ENCODE data around the gene AKT2. TPM values are rescaled to one million over a fixed set of nuclear protein-coding genes. Genes with fewer than 3 reads are reported as not detected.

Gene AKT2
- total RNA-seq, 1 experiment from 2014 or later: 150 TPM

GRCh38 chr19:40321566-40322270 is 36.6 kb upstream of the AKT2 start:
- DNase-seq: no peak
- H3K79me1 ChIP-seq (ENCODE audit: insufficient read depth, low read depth, low read length, poor library complexity, severe bottlenecking): no peaks in the 10 kb centered on the region
- H3K56ac ChIP-seq (ENCODE audit: insufficient read length, low read depth, low read length): no peak overlapping the region
- no peak overlapping the region for H2BK15ac ChIP-seq (ENCODE audit: low read depth, low read length)
- H2AK5ac ChIP-seq (ENCODE audit: insufficient read length, low read length): no peak overlapping the region
- no peak overlapping the region for H3K14ac ChIP-seq (ENCODE audit: insufficient read depth, low read length)
- H2BK20ac ChIP-seq (ENCODE audit: low read depth, low read length, poor library complexity, severe bottlenecking): no peak overlapping the region
- no peaks in the 10 kb centered on the region for H3K4me1 ChIP-seq (ENCODE audit: insufficient read depth, low read length)
- no peak for TF ChIP-seq CTCF (conservative IDR thresholded peaks at IDR 0.05)
- Mint-ChIP-seq H3K27me3 (ENCODE audit: low read depth) (no peaks in the 10 kb centered on the region), H3K4me3 (no peak overlapping the region), H3K9me3 (no peaks in the 10 kb centered on the region; a peak in 1 of 5 replicates), H3K4me1 (peaks cover 0 to 4% of the 10 kb centered on the region in 2 experiments; a peak in 1 of 4 replicates), H3K36me3 (ENCODE audit: insufficient read depth in 1 of 3, low read depth in 3 of 3) (peaks cover 9 to 73% (median 46%) of the 10 kb centered on the region in 3 experiments; a peak in 6 of 7 replicates), H3K27ac (peak overlapping the region in 1 of 3 experiments; percentile 44; a peak in 2 of 7 replicates)
- H3K23ac ChIP-seq (ENCODE audit: insufficient read length, low read depth, low read length): no peak overlapping the region
- H3K27ac ChIP-seq (ENCODE audit: insufficient read length, low read depth, low read length): no peak overlapping the region
- H3K18ac ChIP-seq (ENCODE audit: insufficient read length, low read depth, low read length): no peak overlapping the region
- no peak overlapping the region for H3K4ac ChIP-seq (ENCODE audit: low read depth, low read length)
- H2BK12ac ChIP-seq (ENCODE audit: insufficient read length, low read depth, low read length): no peak overlapping the region
- H3K27me3 ChIP-seq (ENCODE audit: insufficient read depth, low read length): no peaks in the 10 kb centered on the region; the same call in 1 of the 2 replicates
- H4K5ac ChIP-seq (ENCODE audit: insufficient read length, low read depth, low read length): no peak overlapping the region
- no peak overlapping the region for H3K4me2 ChIP-seq (ENCODE audit: insufficient read depth, insufficient read length, low read length)
- H3T11ph ChIP-seq (ENCODE audit: low read length): no peak overlapping the region
- no peaks in the 10 kb centered on the region for H3K79me2 ChIP-seq (ENCODE audit: insufficient read depth, low read length)
- no peak overlapping the region for H3K9ac ChIP-seq (ENCODE audit: extremely low read depth, insufficient read length, low read length)
- no peaks in the 10 kb centered on the region for H3K23me2 ChIP-seq (ENCODE audit: insufficient read length, low read depth, low read length, poor library complexity, severe bottlenecking)
- WGBS (ENCODE audit: extremely low coverage, insufficient read length, low lambda C conversion rate): no CpG with 5 or more reads among the region's 27 CpGs
- no peaks in the 10 kb centered on the region for H3K9me3 ChIP-seq (ENCODE audit: control insufficient read depth, low read depth, low read length)
- H4K8ac ChIP-seq (replicated peaks; ENCODE audit: insufficient read length, low read depth, low read length): no peak overlapping the region
- H2AFZ ChIP-seq (ENCODE audit: low read length): no peak overlapping the region
- no peak overlapping the region for H4K91ac ChIP-seq (ENCODE audit: insufficient read length, low read depth, low read length)
- H2BK5ac ChIP-seq (ENCODE audit: insufficient read length, low read length): no peak overlapping the region
- no peak overlapping the region for H2BK120ac ChIP-seq (ENCODE audit: low read depth, low read length, poor library complexity, severe bottlenecking)
- H4K20me1 ChIP-seq (ENCODE audit: control insufficient read depth, insufficient read depth, insufficient read length): no peaks in the 10 kb centered on the region
